NB4 (cell line): Measurements from ENCODE around the gene KRT14.

Experiments
- POLR2A ChIP-seq: IDR thresholded peaks from 2 replicates; pipeline ENCODE4 v1.6.1; 2011; ENCODE audit warnings: mild to moderate bottlenecking; ENCODE audit not compliant: insufficient read length; ENCODE audit errors: extremely low read depth
- TF ChIP-seq, protein P1 (sequence below): IDR thresholded peaks from 2 replicates; pipeline ENCODE4 v1.6.1; 2011; ENCODE audit warnings: low read depth, low read length

DNA sequence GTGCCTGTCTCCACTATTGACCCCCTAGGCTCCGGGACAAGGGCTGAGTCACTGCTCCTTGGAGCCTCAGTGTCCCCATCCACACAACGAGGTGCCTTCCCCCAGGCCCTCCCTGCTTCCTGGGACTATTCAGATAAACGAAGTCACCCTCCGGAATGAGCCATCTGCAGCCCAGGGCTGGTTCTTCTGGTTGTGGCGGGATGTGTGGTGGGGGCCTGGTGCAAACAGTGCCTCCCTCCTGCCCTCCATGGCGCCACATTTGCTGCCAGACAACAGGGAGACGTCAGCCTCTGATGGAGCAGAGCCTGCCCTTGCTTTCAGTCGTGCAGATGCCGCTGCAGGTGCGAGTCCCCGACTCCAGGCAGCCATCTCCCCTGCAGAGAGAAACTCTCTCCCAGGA lies 31.0 kb upstream of the KRT14 start:
- TF ChIP-seq POLR2A = no peak
- TF ChIP-seq, protein P1, sequence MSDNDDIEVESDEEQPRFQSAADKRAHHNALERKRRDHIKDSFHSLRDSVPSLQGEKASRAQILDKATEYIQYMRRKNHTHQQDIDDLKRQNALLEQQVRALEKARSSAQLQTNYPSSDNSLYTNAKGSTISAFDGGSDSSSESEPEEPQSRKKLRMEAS = no peak
